HEK293 (cell line): ENCODE measurements around the gene MIF.

Experiments used
- FEZF1 ChIP-seq: fragments of 450-650 bp; formaldehyde crosslinking; IDR thresholded peaks from 2 replicates; pipeline ENCODE4 v1.5.1; 2016; ENCODE audit warnings: missing biosample characterization, missing genetic modification characterization
- GLI4 ChIP-seq: fragments of 450-650 bp; formaldehyde crosslinking; IDR thresholded peaks from 2 replicates; pipeline ENCODE4 v1.5.1; 2016; ENCODE audit warnings: missing biosample characterization, missing genetic modification characterization
- GLIS2 ChIP-seq: fragments of 450-650 bp; formaldehyde crosslinking; IDR thresholded peaks from 2 replicates; pipeline ENCODE4 v1.5.1; 2016; ENCODE audit warnings: missing biosample characterization, missing genetic modification characterization
- HOXC10 ChIP-seq: sonication (generic); formaldehyde crosslinking; IDR thresholded peaks from 2 replicates; pipeline ENCODE4 v1.8.1; 2023; ENCODE audit warnings: mild to moderate bottlenecking, missing genetic modification reagents
- ZNF155 ChIP-seq: fragments of 450-650 bp; formaldehyde crosslinking; IDR thresholded peaks from 2 replicates; pipeline ENCODE4 v1.5.1; 2016; ENCODE audit warnings: missing biosample characterization, missing genetic modification characterization
- ZNF157 ChIP-seq: fragments of 450-650 bp; formaldehyde crosslinking; IDR thresholded peaks from 2 replicates; pipeline ENCODE4 v1.5.1; 2016; ENCODE audit warnings: missing biosample characterization, missing genetic modification characterization
- ZNF19 ChIP-seq: fragments of 450-650 bp; formaldehyde crosslinking; IDR thresholded peaks from 2 replicates; pipeline ENCODE4; 2016; ENCODE audit warnings: missing biosample characterization, missing genetic modification characterization, low read depth
- ZNF202 ChIP-seq: fragments of 450-650 bp; formaldehyde crosslinking; IDR thresholded peaks from 2 replicates; pipeline ENCODE4 v1.5.1; 2016; ENCODE audit warnings: missing biosample characterization, missing genetic modification characterization, borderline replicate concordance
- ZNF211 ChIP-seq: fragments of 450-650 bp; formaldehyde crosslinking; IDR thresholded peaks from 2 replicates; pipeline ENCODE4 v1.5.1; 2016; ENCODE audit warnings: low read depth, missing biosample characterization, missing genetic modification characterization
- ZNF341 ChIP-seq: fragments of 450-650 bp; formaldehyde crosslinking; IDR thresholded peaks from 2 replicates; pipeline ENCODE4; 2016; ENCODE audit warnings: low read depth, missing biosample characterization, missing genetic modification characterization
- ZNF366 ChIP-seq: fragments of 450-650 bp; formaldehyde crosslinking; conservative IDR thresholded peaks from 2 replicates; pipeline ENCODE4 v1.5.1; 2016; ENCODE audit warnings: missing biosample characterization, missing genetic modification characterization
- ZNF394 ChIP-seq: fragments of 450-650 bp; formaldehyde crosslinking; IDR thresholded peaks from 2 replicates; pipeline ENCODE4 v1.5.1; 2016; ENCODE audit warnings: missing biosample characterization, missing genetic modification characterization, mild to moderate bottlenecking, moderate library complexity, borderline replicate concordance
- ZNF571 ChIP-seq: fragments of 450-650 bp; formaldehyde crosslinking; IDR thresholded peaks from 2 replicates; pipeline ENCODE4 v1.5.0; 2017; ENCODE audit warnings: missing biosample characterization, missing genetic modification characterization
- ZNF654 ChIP-seq: fragments of 450-650 bp; formaldehyde crosslinking; IDR thresholded peaks from 2 replicates; pipeline ENCODE4 v1.5.1; 2016; ENCODE audit warnings: low read depth, missing biosample characterization, missing genetic modification characterization
- ZNF701 ChIP-seq: fragments of 450-650 bp; formaldehyde crosslinking; IDR thresholded peaks from 2 replicates; pipeline ENCODE4 v1.5.1; 2016; ENCODE audit warnings: missing biosample characterization, missing genetic modification characterization
- ZNF76 ChIP-seq: fragments of 450-650 bp; formaldehyde crosslinking; IDR thresholded peaks from 2 replicates; pipeline ENCODE4; 2016; ENCODE audit warnings: low read depth, missing biosample characterization, missing genetic modification characterization, borderline replicate concordance
- ZNF785 ChIP-seq: fragments of 450-650 bp; formaldehyde crosslinking; IDR thresholded peaks from 2 replicates; pipeline ENCODE4 v1.5.1; 2016; ENCODE audit warnings: missing biosample characterization, missing genetic modification characterization
- ZNF792 ChIP-seq: fragments of 450-650 bp; formaldehyde crosslinking; IDR thresholded peaks from 2 replicates; pipeline ENCODE4 v1.5.1; 2016; ENCODE audit warnings: missing biosample characterization, missing genetic modification characterization
- ZNF843 ChIP-seq: fragments of 450-650 bp; formaldehyde crosslinking; IDR thresholded peaks from 2 replicates; pipeline ENCODE4 v1.5.1; 2016; ENCODE audit warnings: missing biosample characterization, missing genetic modification characterization
- TF ChIP-seq, protein P1 (sequence below): fragments of 450-650 bp; formaldehyde crosslinking; IDR thresholded peaks from 2 replicates; pipeline ENCODE4; 2016; ENCODE audit warnings: missing biosample characterization, missing genetic modification characterization
- TF ChIP-seq, protein P2 (sequence below): fragments of 450-650 bp; formaldehyde crosslinking; IDR thresholded peaks from 2 replicates; pipeline ENCODE4 v1.5.1; 2017; ENCODE audit warnings: missing biosample characterization, missing genetic modification characterization
- TF ChIP-seq, protein P3 (sequence below): fragments of 450-650 bp; formaldehyde crosslinking; IDR thresholded peaks from 2 replicates; pipeline ENCODE4 v1.5.1; 2017; ENCODE audit warnings: missing biosample characterization, missing genetic modification characterization
- TF ChIP-seq, protein P4 (sequence below): fragments of 450-650 bp; formaldehyde crosslinking; IDR thresholded peaks from 2 replicates; pipeline ENCODE4 v1.5.1; 2016; ENCODE audit warnings: missing biosample characterization, missing genetic modification characterization, low read depth
- TF ChIP-seq, protein P5 (sequence below): fragments of 450-650 bp; formaldehyde crosslinking; IDR thresholded peaks from 2 replicates; pipeline ENCODE4 v1.5.1; 2016; ENCODE audit warnings: missing biosample characterization, missing genetic modification characterization
- TF ChIP-seq, protein P6 (sequence below): fragments of 450-650 bp; formaldehyde crosslinking; IDR thresholded peaks from 2 replicates; pipeline ENCODE4 v1.5.1; 2016; ENCODE audit warnings: missing biosample characterization, missing genetic modification characterization, borderline replicate concordance

Gene MIF

DNA sequence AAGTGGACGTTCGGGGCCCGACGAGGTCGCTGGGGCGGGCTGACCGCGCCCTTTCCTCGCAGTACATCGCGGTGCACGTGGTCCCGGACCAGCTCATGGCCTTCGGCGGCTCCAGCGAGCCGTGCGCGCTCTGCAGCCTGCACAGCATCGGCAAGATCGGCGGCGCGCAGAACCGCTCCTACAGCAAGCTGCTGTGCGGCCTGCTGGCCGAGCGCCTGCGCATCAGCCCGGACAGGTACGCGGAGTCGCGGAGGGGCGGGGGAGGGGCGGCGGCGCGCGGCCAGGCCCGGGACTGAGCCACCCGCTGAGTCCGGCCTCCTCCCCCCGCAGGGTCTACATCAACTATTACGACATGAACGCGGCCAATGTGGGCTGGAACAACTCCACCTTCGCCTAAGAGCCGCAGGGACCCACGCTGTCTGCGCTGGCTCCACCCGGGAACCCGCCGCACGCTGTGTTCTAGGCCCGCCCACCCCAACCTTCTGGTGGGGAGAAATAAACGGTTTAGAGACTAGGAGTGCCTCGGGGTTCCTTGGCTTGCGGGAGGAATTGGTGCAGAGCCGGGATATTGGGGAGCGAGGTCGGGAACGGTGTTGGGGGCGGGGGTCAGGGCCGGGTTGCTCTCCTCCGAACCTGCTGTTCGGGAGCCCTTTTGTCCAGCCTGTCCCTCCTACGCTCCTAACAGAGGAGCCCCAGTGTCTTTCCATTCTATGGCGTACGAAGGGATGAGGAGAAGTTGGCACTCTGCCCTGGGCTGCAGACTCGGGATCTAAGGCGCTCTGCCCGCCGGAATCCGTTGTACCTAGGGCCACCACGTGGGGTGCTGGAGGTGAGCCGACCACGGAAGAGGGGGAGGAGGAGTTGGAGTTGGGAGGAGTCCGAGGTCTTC, 771 bp downstream of the MIF start (continued):
- TF ChIP-seq ZNF792 (tag by site-specific recombination) = no peak
- TF ChIP-seq, protein P1, sequence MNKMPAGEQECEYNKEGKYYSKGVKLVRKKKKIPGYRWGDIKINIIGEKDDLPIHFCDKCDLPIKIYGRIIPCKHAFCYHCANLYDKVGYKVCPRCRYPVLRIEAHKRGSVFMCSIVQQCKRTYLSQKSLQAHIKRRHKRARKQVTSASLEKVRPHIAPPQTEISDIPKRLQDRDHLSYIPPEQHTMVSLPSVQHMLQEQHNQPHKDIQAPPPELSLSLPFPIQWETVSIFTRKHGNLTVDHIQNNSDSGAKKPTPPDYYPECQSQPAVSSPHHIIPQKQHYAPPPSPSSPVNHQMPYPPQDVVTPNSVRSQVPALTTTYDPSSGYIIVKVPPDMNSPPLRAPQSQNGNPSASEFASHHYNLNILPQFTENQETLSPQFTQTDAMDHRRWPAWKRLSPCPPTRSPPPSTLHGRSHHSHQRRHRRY (tag by site-specific recombination) = no peak
- no peak for TF ChIP-seq GLI4 (tag by site-specific recombination)
- TF ChIP-seq, protein P2, sequence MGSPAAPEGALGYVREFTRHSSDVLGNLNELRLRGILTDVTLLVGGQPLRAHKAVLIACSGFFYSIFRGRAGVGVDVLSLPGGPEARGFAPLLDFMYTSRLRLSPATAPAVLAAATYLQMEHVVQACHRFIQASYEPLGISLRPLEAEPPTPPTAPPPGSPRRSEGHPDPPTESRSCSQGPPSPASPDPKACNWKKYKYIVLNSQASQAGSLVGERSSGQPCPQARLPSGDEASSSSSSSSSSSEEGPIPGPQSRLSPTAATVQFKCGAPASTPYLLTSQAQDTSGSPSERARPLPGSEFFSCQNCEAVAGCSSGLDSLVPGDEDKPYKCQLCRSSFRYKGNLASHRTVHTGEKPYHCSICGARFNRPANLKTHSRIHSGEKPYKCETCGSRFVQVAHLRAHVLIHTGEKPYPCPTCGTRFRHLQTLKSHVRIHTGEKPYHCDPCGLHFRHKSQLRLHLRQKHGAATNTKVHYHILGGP = no peak
- TF ChIP-seq FEZF1 (tag by site-specific recombination) = no peak
- TF ChIP-seq ZNF19 (tag by site-specific recombination) = peak; percentile 46; the same call in 1 of the 2 replicates
- TF ChIP-seq ZNF394 (tag by site-specific recombination) = no peak; the same call in 1 of the 2 replicates
- peak; percentile 81 for TF ChIP-seq ZNF366 (tag by site-specific recombination)
- TF ChIP-seq, protein P3, sequence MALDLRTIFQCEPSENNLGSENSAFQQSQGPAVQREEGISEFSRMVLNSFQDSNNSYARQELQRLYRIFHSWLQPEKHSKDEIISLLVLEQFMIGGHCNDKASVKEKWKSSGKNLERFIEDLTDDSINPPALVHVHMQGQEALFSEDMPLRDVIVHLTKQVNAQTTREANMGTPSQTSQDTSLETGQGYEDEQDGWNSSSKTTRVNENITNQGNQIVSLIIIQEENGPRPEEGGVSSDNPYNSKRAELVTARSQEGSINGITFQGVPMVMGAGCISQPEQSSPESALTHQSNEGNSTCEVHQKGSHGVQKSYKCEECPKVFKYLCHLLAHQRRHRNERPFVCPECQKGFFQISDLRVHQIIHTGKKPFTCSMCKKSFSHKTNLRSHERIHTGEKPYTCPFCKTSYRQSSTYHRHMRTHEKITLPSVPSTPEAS (tag by site-specific recombination) = no peak
- no peak for TF ChIP-seq ZNF211 (tag by site-specific recombination)
- no peak for TF ChIP-seq ZNF202 (tag by site-specific recombination)
- peak; percentile 58 for TF ChIP-seq GLIS2 (tag by site-specific recombination)
- TF ChIP-seq ZNF785 (tag by site-specific recombination) = no peak; the same call in 1 of the 2 replicates
- TF ChIP-seq, protein P4, sequence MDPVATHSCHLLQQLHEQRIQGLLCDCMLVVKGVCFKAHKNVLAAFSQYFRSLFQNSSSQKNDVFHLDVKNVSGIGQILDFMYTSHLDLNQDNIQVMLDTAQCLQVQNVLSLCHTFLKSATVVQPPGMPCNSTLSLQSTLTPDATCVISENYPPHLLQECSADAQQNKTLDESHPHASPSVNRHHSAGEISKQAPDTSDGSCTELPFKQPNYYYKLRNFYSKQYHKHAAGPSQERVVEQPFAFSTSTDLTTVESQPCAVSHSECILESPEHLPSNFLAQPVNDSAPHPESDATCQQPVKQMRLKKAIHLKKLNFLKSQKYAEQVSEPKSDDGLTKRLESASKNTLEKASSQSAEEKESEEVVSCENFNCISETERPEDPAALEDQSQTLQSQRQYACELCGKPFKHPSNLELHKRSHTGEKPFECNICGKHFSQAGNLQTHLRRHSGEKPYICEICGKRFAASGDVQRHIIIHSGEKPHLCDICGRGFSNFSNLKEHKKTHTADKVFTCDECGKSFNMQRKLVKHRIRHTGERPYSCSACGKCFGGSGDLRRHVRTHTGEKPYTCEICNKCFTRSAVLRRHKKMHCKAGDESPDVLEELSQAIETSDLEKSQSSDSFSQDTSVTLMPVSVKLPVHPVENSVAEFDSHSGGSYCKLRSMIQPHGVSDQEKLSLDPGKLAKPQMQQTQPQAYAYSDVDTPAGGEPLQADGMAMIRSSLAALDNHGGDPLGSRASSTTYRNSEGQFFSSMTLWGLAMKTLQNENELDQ (tag by site-specific recombination) = no peak
- 0 out of 2 replicates have a peak, but pooled peaks have one; percentile 8 for TF ChIP-seq ZNF76 (tag by site-specific recombination)
- TF ChIP-seq, protein P5, sequence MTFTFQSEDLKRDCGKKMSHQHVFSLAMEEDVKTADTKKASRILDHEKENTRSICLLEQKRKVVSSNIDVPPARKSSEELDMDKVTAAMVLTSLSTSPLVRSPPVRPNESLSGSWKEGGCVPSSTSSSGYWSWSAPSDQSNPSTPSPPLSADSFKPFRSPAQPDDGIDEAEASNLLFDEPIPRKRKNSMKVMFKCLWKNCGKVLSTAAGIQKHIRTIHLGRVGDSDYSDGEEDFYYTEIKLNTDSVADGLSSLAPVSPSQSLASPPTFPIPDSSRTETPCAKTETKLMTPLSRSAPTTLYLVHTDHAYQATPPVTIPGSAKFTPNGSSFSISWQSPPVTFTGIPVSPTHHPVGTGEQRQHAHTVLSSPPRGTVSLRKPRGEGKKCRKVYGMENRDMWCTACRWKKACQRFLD = no peak
- TF ChIP-seq ZNF155 (tag by site-specific recombination) = no peak
- TF ChIP-seq ZNF654 = no peak
- TF ChIP-seq ZNF341 (tag by site-specific recombination) = peak; percentile 80
- no peak for TF ChIP-seq ZNF701 (tag by site-specific recombination)
- TF ChIP-seq, protein P6, sequence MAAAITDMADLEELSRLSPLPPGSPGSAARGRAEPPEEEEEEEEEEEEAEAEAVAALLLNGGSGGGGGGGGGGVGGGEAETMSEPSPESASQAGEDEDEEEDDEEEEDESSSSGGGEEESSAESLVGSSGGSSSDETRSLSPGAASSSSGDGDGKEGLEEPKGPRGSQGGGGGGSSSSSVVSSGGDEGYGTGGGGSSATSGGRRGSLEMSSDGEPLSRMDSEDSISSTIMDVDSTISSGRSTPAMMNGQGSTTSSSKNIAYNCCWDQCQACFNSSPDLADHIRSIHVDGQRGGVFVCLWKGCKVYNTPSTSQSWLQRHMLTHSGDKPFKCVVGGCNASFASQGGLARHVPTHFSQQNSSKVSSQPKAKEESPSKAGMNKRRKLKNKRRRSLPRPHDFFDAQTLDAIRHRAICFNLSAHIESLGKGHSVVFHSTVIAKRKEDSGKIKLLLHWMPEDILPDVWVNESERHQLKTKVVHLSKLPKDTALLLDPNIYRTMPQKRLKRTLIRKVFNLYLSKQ (tag by site-specific recombination) = no peak
- no peak for TF ChIP-seq HOXC10 (CRISPR knock-in tag)
- TF ChIP-seq ZNF571 (tag by site-specific recombination) = no peak
- TF ChIP-seq ZNF157 (tag by site-specific recombination) = no peak
- TF ChIP-seq ZNF843 = no peak
